H4 (cell line): Measurements from ENCODE around the gene LZTFL1. TPM values are rescaled to one million over a fixed set of nuclear protein-coding genes. Genes with fewer than 3 reads are reported as not detected.

ENCODE experiments used
- DNase-seq: peaks from one replicate; pipeline ENCODE4 v3.0.0-alpha.2; 2015; ENCODE audit warnings: low spot score
- total RNA-seq: library from RNA; depleted of rRNA; stranded (reverse); fragments of >200 nt; shearing (Covaris generic); gene quantifications from 2 replicates; pipeline ENCODE4 v1.2.3, GENCODE V29; 2014; rRNA removed

The LZTFL1 gene
- total RNA-seq, result 8.3 and 10.1 TPM in 2 replicates

GRCh38 chr3:45841757-45842491, at the start of gene LZTFL1:
Gene LZTFL1 (minus strand): TSS chr3:45842119. CDS start chr3:45841991, 128 bp downstream.
- peak; percentile 94 for DNase-seq

- peak; percentile 10 for DNase-seq
Measured at GRCh38 chr3:45890405-45890804, 48.5 kb upstream of the LZTFL1 start.

GRCh38 chr3:45889337-45889736, 47.4 kb upstream of the LZTFL1 start:
- DNase-seq, result no peak

GRCh38 chr3:45887759-45888511, 46.0 kb upstream of the LZTFL1 start:
- DNase-seq, result no peak

- no peak for DNase-seq
Measured at GRCh38 chr3:45887285-45887684, 45.4 kb upstream of the LZTFL1 start.

GRCh38 chr3:45885979-45886705, 44.2 kb upstream of the LZTFL1 start, which contains the start of gene CCR9:
Gene CCR9 (plus strand): TSS chr3:45886543. CDS start chr3:45894934, 8,391 bp downstream.
- DNase-seq, result no peak

- no peak for DNase-seq
Measured at GRCh38 chr3:45884368-45885201, 42.7 kb upstream of the LZTFL1 start.

GRCh38 chr3:45881078-45882022, 39.4 kb upstream of the LZTFL1 start:
- DNase-seq, result no peak

- no peak for DNase-seq
Measured at GRCh38 chr3:45880725-45881077, 38.8 kb upstream of the LZTFL1 start.

- no peak for DNase-seq
Measured at GRCh38 chr3:45878124-45878523, 36.2 kb upstream of the LZTFL1 start.

GRCh38 chr3:45874677-45875346, 32.9 kb upstream of the LZTFL1 start:
- no peak for DNase-seq

- no peak for DNase-seq
Measured at GRCh38 chr3:45873638-45874037, 31.7 kb upstream of the LZTFL1 start.

GRCh38 chr3:45873036-45873435, 31.1 kb upstream of the LZTFL1 start:
- no peak for DNase-seq

- no peak for DNase-seq
Measured at GRCh38 chr3:45872569-45872968, 30.6 kb upstream of the LZTFL1 start.

GRCh38 chr3:45871780-45872179, 29.9 kb upstream of the LZTFL1 start:
- no peak for DNase-seq

- DNase-seq, result no peak
Measured at GRCh38 chr3:45870099-45870498, 28.2 kb upstream of the LZTFL1 start.

- DNase-seq, result no peak
Measured at GRCh38 chr3:45869638-45870037, 27.7 kb upstream of the LZTFL1 start.

- DNase-seq, result no peak
Measured at GRCh38 chr3:45868650-45869049, 26.7 kb upstream of the LZTFL1 start.

- DNase-seq, result no peak
Measured at GRCh38 chr3:45868213-45868612, 26.3 kb upstream of the LZTFL1 start.

- no peak for DNase-seq
Measured at GRCh38 chr3:45865563-45865962, 23.6 kb upstream of the LZTFL1 start.
